OCI-LY1 (cell line): ENCODE measurements around the gene CMPK1.

Experiments used
- EZH2 ChIP-seq: fragments of 200-600 bp; sonication (generic), shearing (Covaris generic); IDR thresholded peaks from 2 replicates; pipeline ENCODE4 v1.8.0; 2017; ENCODE audit warnings: borderline replicate concordance, mixed run types, mild to moderate bottlenecking, antibody characterized with exemption, low read length, moderate library complexity, mixed read lengths
- TF ChIP-seq, protein P1 (sequence below): fragments of 200-600 bp; sonication (generic), shearing (Covaris generic); IDR thresholded peaks from 2 replicates; pipeline ENCODE4 v1.5.1; 2017; ENCODE audit warnings: mild to moderate bottlenecking, antibody characterized with exemption, low read length, moderate library complexity, mixed read lengths

DNA sequence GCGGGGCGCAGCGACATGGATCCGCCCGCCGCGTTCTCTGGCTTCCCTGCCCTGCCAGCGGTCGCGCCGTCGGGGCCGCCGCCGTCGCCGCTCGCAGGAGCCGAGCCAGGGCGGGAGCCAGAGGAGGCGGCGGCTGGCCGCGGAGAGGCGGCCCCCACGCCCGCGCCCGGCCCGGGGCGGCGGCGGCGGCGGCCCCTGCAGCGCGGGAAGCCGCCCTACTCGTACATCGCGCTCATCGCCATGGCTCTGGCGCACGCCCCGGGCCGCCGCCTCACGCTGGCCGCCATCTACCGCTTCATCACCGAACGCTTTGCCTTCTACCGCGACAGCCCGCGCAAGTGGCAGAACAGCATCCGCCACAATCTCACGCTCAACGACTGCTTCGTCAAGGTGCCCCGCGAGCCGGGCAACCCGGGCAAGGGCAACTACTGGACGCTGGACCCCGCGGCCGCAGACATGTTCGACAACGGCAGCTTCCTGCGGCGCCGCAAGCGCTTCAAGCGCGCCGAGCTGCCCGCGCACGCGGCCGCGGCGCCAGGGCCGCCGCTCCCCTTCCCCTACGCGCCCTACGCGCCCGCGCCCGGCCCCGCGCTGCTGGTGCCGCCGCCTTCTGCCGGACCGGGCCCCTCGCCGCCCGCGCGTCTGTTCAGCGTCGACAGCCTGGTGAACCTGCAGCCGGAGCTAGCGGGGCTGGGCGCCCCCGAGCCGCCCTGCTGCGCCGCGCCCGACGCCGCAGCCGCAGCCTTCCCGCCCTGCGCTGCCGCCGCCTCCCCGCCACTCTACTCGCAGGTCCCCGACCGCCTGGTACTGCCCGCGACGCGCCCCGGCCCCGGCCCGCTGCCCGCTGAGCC, 83.0 kb downstream of the CMPK1 start:
- TF ChIP-seq, protein P1, sequence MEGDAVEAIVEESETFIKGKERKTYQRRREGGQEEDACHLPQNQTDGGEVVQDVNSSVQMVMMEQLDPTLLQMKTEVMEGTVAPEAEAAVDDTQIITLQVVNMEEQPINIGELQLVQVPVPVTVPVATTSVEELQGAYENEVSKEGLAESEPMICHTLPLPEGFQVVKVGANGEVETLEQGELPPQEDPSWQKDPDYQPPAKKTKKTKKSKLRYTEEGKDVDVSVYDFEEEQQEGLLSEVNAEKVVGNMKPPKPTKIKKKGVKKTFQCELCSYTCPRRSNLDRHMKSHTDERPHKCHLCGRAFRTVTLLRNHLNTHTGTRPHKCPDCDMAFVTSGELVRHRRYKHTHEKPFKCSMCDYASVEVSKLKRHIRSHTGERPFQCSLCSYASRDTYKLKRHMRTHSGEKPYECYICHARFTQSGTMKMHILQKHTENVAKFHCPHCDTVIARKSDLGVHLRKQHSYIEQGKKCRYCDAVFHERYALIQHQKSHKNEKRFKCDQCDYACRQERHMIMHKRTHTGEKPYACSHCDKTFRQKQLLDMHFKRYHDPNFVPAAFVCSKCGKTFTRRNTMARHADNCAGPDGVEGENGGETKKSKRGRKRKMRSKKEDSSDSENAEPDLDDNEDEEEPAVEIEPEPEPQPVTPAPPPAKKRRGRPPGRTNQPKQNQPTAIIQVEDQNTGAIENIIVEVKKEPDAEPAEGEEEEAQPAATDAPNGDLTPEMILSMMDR, result no peak
- TF ChIP-seq EZH2, result no peak
